MCF 10A (cell line): ENCODE results near the gene RBSN. TPM values are rescaled to one million over a fixed set of nuclear protein-coding genes. Genes with fewer than 3 reads are reported as not detected.
A peak's percentile ranks its signal among the peaks of the same experiment; 100 is the strongest.

Source experiments
- BruUV-seq: library from RNA; stranded (reverse); fragments of 400-500 nt; replicated peaks from 2 replicates; lab custom pipeline; 2021; lab: Mats Ljungman, UMichigan
- CTCF ChIA-PET: fragments of 300-600 bp; sonication (Branson Sonifier 250); formaldehyde crosslinking; extraction: SDS; loops from one replicate; lab custom pipeline; 2021; ENCODE audit warnings: antibody characterized with exemption, inconsistent platforms; lab: Yijun Ruan, JAX
- POLR2A ChIA-PET: fragments of 300-600, 350-650 bp; sonication (Branson Sonifier 250); formaldehyde crosslinking; extraction: SDS; loops from one replicate; lab custom pipeline; 2020; ENCODE audit warnings: antibody characterized with exemption, inconsistent platforms; lab: Yijun Ruan, JAX
- DNase-seq: peaks from one replicate; pipeline ENCODE4 v3.0.0-alpha.2; 2018; ENCODE audit not compliant: unreplicated experiment
- H3K27ac Mint-ChIP-seq: one replicate; pipeline ENCODE4 v1.8.0; 2022; ENCODE audit warnings: mild to moderate bottlenecking, low read depth, mixed read lengths; ENCODE audit not compliant: unreplicated experiment
- H3K27me3 Mint-ChIP-seq: one replicate; pipeline ENCODE4 v1.8.0; 2022; ENCODE audit warnings: mixed read lengths; ENCODE audit not compliant: insufficient read depth, unreplicated experiment
- H3K36me3 Mint-ChIP-seq: one replicate; pipeline ENCODE4 v1.8.0; 2022; ENCODE audit warnings: mild to moderate bottlenecking, moderate library complexity, mixed read lengths; ENCODE audit not compliant: insufficient read depth, unreplicated experiment
- H3K4me1 Mint-ChIP-seq: one replicate; pipeline ENCODE4 v1.8.0; 2022; ENCODE audit warnings: mixed read lengths; ENCODE audit not compliant: insufficient read depth, unreplicated experiment
- H3K4me3 Mint-ChIP-seq: one replicate; pipeline ENCODE4 v1.8.0; 2022; ENCODE audit warnings: mild to moderate bottlenecking, moderate library complexity, mixed read lengths; ENCODE audit not compliant: unreplicated experiment
- H3K9me3 Mint-ChIP-seq: one replicate; pipeline ENCODE4 v1.8.0; 2022; ENCODE audit warnings: mixed read lengths; ENCODE audit not compliant: unreplicated experiment
- CTCF ChIP-seq: fragments of 200-600 bp; IDR thresholded peaks from one replicate; pipeline ENCODE4 v1.8.0; 2022; ENCODE audit warnings: antibody characterized with exemption, mild to moderate bottlenecking; ENCODE audit not compliant: unreplicated experiment
- intact Hi-C: fragments of 100-400 bp; cut with micrococcal nuclease; formaldehyde crosslinking; loops from 2 replicates; pipeline ENCODE4 v1.14.1; 2022
- total RNA-seq: library from RNA; stranded (reverse); gene quantifications from 2 replicates; pipeline ENCODE4 v1.2.3, GENCODE V29; 2022

Gene RBSN
- total RNA-seq, 1 experiment from 2014 or later = 39.6 TPM

GRCh38 chr3:15086699-15087098 lies 12.2 kb downstream of the RBSN start:
- H3K27ac Mint-ChIP-seq = no peak overlapping the region
- TF ChIP-seq CTCF = no peak
- peaks cover 12% of the 10 kb centered on the region for H3K4me1 Mint-ChIP-seq
- H3K4me3 Mint-ChIP-seq = no peak overlapping the region
- intact Hi-C loops = no loop called here
- BruUV-seq = no TSS peak
- H3K27me3 Mint-ChIP-seq = no peaks in the 10 kb centered on the region
- DNase-seq = no peak
- no peaks in the 10 kb centered on the region for H3K9me3 Mint-ChIP-seq
- ChIA-PET CTCF (no interaction called here), POLR2A (interaction anchor here (1.3 kb wide), 2 partner anchors 11 to 16 kb away, joined by 3 to 9 read pairs; no protein-coding TSS in a partner anchor)
- peaks cover 86% of the 10 kb centered on the region for H3K36me3 Mint-ChIP-seq

GRCh38 chr3:15086263-15086662 lies 12.7 kb downstream of the RBSN start:
- CTCF ChIA-PET = no interaction called here
- peaks cover 12% of the 10 kb centered on the region for H3K4me1 Mint-ChIP-seq
- intact Hi-C loops = no loop called here
- POLR2A ChIA-PET = interaction anchor here (1.3 kb wide), 2 partner anchors 12 to 16 kb away, joined by 3 to 9 read pairs; no protein-coding TSS in a partner anchor
- H3K4me3 Mint-ChIP-seq = no peak overlapping the region
- no peak for TF ChIP-seq CTCF
- H3K36me3 Mint-ChIP-seq = peaks cover 90% of the 10 kb centered on the region
- no peaks in the 10 kb centered on the region for H3K9me3 Mint-ChIP-seq
- no peak overlapping the region for H3K27ac Mint-ChIP-seq
- H3K27me3 Mint-ChIP-seq = no peaks in the 10 kb centered on the region
- no TSS peak for BruUV-seq
- DNase-seq = no peak

- ChIA-PET CTCF (no interaction called here), POLR2A (no interaction called here)
- BruUV-seq = no TSS peak
- intact Hi-C loops = no loop called here
- Mint-ChIP-seq H3K27me3 (no peaks in the 10 kb centered on the region), H3K4me3 (no peak overlapping the region), H3K27ac (peak overlapping the region; percentile 64), H3K9me3 (no peaks in the 10 kb centered on the region), H3K36me3 (peaks cover 94% of the 10 kb centered on the region), H3K4me1 (peaks cover 12% of the 10 kb centered on the region)
- TF ChIP-seq CTCF = no peak
- no peak for DNase-seq
Observed at GRCh38 chr3:15083252-15083651, 15.7 kb downstream of the RBSN start.

- H3K4me3 Mint-ChIP-seq = no peak overlapping the region
- no peak for TF ChIP-seq CTCF
- peak overlapping the region; percentile 64 for H3K27ac Mint-ChIP-seq
- ChIA-PET CTCF (interaction anchor here (0.6 to 1.1 kb wide), 2 partner anchors 16 to 124 kb away, joined by 3 read pairs; partner anchors contain the start of gene CAPN7), POLR2A (interaction anchor here (0.6 to 2.9 kb wide), 3 partner anchors 15 to 20 kb away, joined by 3 to 8 read pairs (median 3); partner anchors contain the start of gene MRPS25)
- DNase-seq = peak; percentile 58
- no TSS peak for BruUV-seq
- no peaks in the 10 kb centered on the region for H3K9me3 Mint-ChIP-seq
- peaks cover 95% of the 10 kb centered on the region for H3K36me3 Mint-ChIP-seq
- intact Hi-C loops = no loop called here
- H3K27me3 Mint-ChIP-seq = no peaks in the 10 kb centered on the region
- H3K4me1 Mint-ChIP-seq = peaks cover 12% of the 10 kb centered on the region
Observed at GRCh38 chr3:15081960-15082664, 16.8 kb downstream of the RBSN start.
